GM18511 (cell line): ENCODE measurements around the gene LRRC17.

Experiments used
- ATAC-seq: cut with Tn5 transposase; IDR thresholded peaks from one replicate; pipeline ENCODE4 v1.9.1; 2021; ENCODE audit warnings: mild to moderate bottlenecking, moderate library complexity; ENCODE audit not compliant: unreplicated experiment

The LRRC17 gene

DNA sequence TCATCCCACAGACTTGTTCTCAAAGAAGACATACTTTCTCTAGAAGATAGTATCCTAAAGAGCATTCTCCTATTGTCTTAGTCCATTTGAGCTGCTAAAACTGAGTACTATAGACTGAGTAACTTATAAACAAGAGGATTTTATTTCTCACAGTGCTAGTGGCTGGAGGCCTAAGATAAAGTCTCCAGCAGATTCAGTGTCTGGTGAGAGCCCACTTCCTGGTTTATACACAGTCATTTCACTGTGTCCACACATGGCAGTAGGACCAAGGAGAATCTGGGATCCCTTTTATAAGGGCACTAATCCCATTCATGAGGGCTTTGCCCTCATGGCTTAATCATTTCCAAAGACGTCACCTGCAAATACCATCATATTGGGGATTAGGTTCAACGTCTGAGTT, 68.7 kb downstream of the LRRC17 start:
- ATAC-seq = no peak

DNA sequence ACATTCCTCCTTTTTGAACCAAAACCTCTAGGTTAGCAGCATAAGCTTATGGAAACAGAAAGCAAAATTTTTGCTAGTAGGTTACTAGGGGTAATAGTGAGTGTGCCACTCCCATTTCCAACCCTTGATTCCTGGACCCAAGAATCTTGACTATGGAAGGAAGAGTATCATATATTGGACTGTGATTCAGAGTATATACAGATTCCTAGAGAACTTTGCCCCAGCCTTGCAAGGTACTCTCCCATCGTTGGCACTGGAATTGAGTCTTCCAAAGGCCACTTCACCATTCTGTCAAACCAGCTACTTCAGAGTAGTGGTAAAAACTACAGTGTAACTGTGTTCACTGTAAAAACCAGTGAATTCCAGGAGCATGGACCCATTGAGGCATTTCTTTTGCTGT, 69.4 kb downstream of the LRRC17 start:
- ATAC-seq = no peak

DNA sequence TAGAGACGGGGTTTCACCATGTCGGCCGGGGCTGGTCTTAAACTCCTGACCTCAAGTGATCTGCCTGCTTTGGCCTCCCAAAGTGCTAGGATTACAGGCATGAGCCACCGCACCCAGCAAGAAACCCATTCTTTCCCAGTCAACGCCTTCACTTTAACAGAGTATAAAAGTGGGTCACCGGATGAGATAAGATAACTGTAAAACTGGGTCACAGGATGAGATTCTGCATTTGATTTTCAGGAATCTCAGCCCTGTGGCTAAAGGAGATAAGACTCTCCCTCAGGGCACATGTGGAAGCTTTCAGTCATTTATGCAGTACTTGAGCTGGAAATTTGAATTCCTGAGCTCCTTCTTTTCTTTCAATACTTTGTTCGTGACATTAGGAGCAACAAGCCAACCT, 70.8 kb downstream of the LRRC17 start:
- ATAC-seq = no peak

DNA sequence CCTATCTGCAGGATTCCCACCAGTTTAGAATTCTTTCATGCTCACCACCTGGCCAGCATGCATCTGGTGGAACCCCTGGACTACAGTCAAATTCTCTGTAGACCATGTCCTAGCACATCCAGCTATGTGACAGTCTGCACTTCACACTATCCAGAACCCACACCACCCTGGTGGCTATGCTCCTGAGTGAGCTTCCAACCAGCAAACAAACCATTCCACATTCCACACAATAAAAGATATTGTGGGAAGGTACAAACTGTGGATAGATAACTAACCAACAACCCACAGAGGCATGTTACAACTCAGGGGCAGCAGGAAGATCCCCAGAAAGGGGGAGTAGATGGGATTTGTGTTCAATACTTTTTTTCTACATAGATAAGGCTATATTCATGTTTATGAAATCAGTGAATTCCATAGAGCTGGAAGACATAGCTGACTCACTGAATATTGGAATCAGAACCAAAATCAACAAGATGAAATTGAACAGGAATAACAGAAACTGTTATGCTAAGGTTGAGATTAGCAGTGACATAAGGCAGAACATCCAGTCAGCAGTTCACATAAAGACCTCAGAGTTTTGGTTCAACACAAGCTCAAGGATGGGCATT, 72.5 kb downstream of the LRRC17 start:
- ATAC-seq = no peak

DNA sequence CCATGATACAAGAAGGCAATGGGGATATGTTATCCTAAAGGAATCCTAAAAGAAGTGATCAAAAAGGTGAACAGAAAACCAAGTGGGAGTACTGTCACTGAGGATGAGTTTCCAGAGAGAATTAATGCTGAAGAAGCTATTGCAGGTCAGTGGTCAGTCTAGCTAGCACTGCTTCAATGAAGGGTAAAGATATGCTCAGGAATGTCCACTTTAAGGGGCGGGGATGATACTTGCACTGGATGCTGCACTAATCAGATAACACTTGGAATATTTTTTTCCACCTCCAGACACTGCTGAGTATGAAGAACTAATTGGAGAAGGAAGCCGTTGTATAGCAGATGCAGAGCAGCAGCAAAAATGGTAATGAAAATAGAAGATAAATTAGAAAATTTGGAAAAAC, 75.3 kb downstream of the LRRC17 start:
- ATAC-seq = no peak

DNA sequence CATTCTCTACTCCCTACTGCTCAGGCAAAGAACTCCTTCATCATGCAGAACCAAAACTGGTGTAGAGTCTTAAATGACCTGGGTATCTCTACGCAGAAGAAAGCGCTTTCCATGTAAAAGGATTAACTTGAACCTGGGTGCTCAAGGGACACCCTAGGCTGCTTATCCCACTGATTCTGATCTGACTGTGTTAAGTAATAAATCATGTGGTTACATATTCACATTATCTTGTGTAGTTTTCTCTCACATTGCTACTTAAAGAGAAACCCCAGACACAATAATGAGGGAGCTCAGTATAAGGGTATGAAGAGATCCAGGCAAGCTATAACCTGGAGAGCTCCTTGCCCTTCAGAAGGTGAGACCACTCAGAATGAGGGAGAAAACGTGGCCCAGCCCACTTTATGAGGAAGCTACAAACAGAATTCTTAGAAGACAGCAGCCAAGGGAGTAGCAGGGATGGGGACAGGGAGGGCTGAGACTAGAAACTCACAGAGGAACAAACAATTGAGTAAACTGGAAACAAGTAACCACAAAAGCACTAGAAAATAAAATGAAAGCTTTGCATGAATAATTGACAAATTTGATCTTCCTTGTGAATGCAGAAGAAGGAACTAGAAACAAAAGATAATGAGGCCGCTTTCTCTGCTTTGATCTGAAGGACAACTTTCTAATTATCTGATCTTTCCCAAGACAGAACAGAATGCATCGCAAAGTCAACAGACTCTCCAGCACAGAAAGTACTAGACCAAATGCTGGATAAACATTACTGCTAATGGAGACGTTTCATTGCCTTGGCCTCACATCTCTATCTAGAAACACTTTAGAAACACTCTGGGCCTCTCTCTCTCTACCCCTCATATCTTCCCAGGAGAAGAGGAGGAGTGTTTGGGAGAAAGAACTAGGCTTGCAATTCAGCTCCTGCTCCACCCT, 76.1 kb downstream of the LRRC17 start:
- ATAC-seq = no peak

DNA sequence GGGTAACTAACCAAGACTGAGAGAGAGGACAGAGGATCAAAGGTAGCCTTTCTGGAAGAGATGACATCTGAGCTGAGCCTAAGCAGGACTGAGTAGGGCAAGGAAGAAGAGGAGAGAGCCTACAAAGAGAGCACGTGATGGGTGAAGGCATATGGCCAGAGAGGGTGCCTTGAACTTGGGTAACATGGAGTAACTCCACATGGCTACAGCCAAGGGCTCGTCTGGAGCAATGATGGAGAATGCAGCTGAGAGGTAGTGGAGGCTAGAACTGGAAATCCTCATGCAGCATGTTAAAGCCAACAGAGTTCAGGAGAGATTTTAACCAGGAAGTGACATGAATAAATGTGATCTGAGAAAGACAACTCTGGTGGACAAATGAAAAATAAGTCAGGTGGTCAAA, 77.8 kb downstream of the LRRC17 start:
- no peak for ATAC-seq

DNA sequence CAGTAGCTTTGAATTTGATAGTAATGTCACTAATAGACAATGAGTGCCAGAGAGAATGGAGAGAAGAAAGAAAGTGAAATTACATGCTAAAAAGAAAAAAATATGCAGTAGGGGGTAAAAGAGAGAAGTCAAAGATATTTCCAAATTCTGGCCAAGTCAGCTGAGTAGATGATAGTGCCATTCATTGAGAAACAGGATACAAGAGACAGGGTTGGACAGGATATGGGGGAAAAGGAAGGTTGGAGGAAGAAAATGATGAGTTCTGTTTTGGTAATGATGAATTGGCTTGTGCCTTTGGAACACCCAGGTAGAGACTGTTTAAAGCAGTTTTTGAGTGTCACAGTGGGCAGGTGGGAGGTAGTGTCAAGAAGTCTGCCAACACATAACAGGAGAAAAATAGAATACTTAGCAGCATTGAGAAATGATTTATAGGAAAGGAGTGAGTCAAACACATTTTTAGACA, 78.3 kb downstream of the LRRC17 start:
- ATAC-seq = no peak

DNA sequence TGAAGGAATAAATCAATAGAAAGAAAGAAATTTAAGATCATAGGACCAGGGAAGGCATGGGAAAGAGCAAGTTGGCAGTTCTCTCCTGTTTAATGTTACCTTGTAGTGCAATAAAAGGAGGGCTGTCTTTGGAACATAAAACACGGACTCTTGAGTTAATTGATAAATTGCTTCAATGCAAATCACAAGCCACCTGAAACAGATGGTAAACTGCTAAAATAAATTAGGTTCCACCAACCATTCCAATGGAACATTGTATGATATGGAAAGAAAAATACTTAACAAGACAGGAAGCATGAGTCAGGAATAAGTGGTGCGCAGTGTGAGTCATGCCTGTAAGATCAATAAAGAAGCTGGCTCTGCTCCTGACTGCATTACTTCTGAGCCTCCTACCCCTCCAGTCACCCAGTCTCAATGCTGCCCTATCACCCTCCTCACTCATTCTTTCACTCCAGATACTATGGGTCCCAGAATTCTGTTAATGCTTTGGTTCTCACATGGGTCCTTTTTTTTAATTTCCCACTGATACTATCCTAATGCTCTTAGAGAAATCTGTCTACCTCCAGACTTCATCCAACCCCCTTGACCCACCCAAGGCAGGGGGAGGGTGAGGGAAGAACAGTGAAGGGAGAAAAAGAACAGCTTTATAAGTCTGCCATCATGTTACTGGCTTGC, 78.9 kb downstream of the LRRC17 start:
- no peak for ATAC-seq

DNA sequence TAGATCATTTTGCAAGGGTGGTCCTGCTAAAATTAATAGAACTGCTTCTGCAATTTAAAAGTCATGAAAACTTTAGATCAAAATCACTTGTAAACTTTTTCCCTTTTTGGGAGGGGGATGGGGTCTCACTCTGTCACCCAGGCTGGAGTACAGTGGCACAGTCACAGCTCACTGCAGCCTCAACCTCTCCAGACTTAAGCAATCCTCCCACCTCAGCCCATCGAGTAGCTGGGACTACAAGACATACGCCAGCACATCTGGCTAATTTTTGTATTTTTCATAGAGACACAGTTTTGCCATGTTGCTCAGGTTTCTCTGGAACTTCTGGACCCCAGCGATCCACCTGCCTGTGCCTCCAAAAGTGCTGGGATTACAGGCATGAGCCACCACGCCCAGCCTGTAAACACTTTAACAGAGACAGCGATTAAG, 79.7 kb downstream of the LRRC17 start:
- ATAC-seq = no peak

DNA sequence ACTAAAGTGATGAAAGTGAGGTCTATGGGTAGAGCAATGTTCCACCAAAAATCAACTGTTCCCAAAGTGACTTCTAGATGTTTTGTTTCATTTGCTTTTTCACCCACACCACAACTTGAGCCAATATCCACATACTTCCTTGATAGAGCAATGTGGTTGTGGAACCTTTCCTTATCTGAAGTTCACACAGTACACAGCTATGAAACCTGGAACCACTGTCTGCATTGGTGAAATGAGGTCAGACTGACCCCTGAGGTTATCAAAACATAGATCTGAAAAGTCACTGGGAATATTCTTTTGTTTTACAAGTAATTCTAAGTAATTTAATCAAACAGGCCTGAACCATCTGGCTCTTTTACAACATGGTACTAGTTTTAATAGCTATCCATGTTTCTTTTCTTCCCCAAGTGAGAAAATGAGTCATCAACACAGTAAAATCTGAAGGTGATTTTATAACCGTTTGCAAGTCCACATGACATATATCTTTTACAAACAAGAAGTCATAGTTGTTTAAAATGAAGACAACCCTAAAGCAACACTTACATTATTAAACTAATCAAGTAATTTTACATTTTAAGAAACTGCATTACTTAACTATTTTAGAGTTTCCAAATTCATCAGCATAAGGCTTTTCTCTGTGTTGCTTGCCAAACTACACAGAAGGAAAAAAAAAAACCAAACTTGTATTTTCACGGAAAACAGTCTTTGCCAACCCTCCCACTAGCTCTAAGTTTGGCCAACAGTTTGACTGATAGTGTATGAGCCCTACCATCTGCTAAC, 80.3 kb downstream of the LRRC17 start:
- no peak for ATAC-seq

DNA sequence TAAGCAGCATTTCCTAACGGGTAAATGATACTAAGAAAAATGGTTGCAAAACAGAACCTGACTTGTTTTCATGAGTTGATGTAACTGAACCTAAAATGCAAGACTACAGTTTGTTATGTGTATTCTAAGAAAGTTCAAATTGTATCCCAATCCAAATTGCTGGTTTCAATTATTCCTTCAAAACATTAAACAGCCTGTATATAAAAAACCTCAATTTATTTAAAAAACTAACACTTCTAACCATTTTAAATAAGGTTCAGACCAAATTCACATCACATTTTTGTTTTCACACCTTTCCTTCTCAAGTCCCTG, 80.9 kb downstream of the LRRC17 start:
- no peak for ATAC-seq

DNA sequence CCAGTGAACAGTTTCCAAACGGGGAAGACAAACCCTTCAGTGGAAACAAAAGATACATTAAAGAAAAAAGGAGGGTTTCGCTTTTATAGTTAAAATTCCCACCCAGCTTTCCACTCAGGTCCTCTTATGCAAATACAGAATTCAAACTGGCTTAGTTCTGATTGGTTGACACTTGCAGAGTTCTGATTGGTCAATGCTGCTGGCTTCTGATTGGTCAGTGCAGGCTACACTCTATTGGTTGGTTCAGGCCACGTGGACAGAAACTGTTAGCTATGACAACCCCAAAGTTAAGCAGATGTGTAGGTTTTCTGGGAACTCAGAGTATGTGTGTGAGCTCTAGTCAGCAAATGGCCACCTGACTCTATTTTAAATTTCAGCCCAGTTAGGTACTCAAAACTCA, 81.8 kb downstream of the LRRC17 start:
- no peak for ATAC-seq
